ENCODE data around the gene PLB1.

PLB1 gene

DNA sequence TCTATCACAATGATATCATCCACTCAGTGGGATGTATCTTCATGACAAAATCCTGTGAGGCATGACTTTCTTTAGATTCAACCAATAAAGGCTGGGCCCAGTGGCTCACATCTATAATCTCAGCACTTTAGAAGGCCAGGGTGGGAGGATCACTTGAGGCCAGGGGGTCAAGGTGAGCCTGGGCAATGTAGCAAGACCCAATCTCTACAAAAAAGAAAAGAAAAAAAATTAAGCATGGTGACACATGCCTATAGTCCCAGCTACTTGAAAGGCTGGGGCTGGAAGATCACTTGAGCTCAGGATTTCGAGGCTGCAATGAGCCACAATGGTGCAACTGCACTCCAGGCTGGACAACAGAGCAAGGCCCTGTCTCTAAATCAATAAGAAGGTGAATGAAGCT, 68.0 kb downstream of the PLB1 start:
- no peak for DNase-seq (ENCODE audit: low read depth in 1 of 2, low spot score in 1 of 2)

DNA sequence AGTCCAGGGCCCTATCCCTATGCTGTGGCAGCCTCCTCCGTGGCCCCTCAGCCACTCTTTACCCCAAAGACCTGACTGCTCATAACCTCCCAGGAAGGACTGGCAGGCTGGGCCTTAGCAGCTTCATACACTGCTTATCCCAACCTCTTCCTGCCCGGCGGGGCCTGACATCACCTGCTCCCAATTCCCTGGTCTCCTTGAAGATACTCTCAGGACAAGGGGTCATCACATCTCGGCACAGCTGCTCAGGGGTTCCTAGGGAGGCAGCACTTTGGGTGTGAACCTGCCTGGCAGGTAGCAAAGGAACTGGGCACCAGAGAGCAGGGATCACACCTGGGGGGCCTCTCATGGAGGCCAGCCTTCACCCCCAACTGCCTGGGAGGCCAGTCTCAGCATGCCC, 68.5 kb downstream of the PLB1 start:
- no peak for DNase-seq (ENCODE audit: low read depth in 1 of 2, low spot score in 1 of 2)

DNA sequence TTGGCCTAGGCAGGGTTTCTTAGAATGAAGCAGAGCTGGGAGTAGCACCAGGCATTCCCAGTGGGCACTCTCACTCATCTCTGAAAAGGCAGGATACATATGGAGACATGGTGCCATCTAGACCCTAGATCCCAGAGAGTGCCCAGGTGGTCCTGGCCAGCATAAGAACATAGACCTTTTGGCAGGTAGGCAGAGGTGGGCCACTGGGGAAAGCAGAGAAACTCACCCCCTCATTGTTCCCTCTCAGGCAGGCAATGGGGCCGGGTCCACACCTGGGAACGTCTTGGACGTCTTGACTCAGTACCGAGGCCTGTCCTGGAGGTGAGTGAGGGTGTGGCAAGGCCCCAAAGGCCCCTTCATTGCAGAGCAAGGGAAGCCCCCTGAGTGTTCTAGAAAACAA, 69.2 kb downstream of the PLB1 start:
- DNase-seq (ENCODE audit: low read depth in 1 of 2, low spot score in 1 of 2) = no peak

DNA sequence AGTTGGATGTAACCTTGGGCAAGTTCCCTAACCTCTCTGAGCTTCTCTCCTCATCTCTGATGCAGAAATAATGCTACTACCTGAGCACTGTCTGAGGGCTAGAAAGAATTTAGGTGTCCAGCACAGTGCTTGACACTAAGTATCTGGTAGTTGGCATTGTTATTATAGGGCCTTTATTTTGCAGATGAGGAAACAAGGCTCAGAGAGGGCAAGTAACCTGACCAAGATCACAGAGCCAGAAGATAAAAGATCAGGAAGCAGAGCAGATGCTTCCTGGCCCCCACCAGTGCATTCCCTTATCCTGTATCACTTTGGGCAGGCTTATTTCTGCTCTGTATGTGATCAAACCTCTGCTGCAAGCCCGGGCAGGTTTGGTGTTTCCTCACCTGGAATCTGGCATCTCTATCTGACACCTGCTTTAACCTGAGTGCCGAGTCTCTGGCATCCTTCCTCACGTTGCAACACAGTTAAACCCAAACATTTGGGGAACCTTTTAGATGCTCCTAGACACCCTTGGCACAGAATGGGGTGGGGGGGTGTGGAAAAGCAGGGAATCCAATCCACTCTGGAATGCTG, 69.9 kb downstream of the PLB1 start:
- DNase-seq (ENCODE audit: low read depth in 1 of 2, low spot score in 1 of 2) = no peak

DNA sequence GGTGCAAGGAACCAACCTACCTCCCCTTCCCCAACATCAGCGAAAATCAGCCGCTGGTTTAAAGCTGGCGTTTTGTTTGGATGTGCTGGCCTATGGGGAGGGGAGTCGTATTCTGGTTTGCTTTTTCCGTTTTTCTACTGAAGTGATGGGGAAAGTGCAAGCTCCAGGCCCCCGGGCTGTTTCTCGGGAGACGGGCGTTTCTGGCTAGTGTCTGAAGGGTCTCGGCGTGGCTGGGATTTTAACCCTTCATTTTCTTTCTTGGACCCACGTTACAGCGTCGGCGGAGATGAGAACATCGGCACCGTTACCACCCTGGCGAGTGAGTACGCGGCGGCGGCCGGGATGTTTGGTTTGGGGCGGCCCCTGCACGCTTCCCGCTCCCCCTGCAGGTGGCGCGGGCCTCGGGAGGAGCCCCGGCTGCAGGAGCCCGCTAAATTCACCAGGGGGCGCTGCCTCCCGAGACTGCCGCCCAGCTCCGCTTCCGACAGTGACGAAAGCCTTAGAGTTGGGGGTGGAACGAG, 70.7 kb downstream of the PLB1 start:
- peak; percentile 86 to 91 for DNase-seq (ENCODE audit: low read depth in 1 of 2, low spot score in 1 of 2)

DNA sequence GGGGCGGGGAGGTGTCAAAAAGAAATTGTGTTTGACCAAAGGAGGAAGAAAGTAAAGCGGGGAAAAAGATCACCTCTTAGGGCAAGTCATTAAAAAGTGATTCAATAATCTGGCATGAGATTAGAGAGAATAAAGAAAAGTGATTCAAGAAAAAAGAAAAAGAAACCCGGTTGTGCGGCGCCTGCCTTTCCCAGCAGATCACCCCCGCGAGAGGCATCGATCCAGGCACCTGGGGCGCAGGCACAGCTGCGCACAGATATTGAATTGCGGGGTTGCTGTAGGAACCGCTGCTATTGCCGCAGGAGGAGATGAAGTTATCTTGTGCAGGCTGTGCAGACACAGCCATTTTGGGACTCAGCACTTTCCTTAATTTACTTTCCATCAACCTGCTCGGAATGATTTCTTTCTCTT, 71.2 kb downstream of the PLB1 start:
- no peak for DNase-seq (ENCODE audit: low read depth in 1 of 2, low spot score in 1 of 2)

DNA sequence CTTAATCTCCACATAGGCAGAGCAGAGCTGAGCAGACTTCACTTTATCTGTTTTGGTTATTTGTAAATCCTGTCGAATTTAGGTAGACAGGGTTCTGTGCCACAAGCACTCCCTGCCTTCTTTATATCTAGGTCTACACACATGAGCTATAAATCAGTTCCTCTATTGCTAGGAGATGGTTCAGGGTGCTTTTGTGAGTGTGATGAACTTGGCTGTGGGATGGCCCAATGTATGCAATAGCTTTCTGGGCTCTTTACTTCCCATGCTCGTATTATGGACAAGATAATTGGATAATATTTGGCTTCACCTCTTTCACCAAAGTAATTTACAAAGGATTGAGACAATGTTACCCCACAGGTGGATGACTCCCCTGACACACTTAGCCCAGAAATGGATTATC, 72.2 kb downstream of the PLB1 start:
- no peak for DNase-seq (ENCODE audit: low read depth in 1 of 2, low spot score in 1 of 2)

DNA sequence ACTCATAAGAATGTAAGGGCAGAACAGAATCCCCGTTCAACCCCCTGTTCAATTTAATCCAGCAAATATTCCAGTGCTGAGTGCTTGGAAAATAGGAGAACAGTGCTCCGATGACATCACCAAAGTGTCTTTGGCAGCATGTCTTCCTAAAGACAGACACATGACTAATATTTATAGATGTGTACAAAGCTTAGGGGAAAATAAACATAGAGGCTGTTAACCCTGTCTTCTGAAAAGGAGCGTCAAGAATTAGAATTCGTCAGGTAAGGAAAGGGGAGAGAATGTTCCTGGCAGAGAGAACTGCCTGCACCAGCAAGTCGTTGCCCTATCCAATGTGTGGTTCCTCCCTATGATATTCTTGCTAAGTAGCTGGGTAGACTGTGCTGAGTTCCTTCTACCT, 72.7 kb downstream of the PLB1 start:
- DNase-seq (ENCODE audit: low read depth in 1 of 2, low spot score in 1 of 2) = no peak

DNA sequence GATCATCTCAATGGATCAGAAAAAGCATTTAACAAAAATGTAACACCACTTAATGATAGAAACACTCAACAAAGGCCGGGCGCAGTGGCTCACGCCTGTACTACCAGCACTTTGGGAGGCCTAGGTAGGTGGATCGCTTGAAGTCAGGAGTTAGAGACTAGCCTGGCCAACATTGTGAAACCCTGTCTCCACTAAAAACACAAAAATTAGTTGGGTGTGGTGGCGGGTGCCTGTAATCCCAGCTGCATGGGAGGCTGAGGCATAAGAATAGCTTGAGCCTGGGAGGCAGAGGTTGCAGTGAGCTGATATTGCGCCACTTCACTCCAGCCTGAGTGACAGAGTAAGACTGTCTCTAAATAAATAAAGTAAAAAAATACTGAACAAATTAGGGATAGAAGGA, 74.6 kb downstream of the PLB1 start:
- no peak for DNase-seq (ENCODE audit: low read depth in 1 of 2, low spot score in 1 of 2)

DNA sequence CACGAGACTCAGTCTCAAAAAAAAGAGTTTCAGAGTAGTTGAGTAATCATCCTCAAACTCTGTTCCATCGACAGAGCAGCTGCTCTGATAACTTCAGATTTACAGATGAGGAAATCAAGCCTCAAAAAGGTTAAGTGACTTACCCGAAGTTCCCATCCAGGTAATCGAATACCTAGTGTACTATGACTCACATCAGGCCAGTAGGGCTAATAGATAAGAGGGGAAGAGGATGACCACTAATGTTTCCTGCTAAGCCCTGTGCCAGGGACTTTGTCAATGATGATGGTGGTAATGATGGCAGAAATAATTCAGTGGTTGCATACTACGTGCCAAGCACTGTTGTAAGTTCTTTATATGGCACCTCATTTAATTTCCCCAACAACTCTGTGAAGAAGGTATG, 80.9 kb downstream of the PLB1 start:
- no peak for DNase-seq (ENCODE audit: low read depth in 1 of 2, low spot score in 1 of 2)

DNA sequence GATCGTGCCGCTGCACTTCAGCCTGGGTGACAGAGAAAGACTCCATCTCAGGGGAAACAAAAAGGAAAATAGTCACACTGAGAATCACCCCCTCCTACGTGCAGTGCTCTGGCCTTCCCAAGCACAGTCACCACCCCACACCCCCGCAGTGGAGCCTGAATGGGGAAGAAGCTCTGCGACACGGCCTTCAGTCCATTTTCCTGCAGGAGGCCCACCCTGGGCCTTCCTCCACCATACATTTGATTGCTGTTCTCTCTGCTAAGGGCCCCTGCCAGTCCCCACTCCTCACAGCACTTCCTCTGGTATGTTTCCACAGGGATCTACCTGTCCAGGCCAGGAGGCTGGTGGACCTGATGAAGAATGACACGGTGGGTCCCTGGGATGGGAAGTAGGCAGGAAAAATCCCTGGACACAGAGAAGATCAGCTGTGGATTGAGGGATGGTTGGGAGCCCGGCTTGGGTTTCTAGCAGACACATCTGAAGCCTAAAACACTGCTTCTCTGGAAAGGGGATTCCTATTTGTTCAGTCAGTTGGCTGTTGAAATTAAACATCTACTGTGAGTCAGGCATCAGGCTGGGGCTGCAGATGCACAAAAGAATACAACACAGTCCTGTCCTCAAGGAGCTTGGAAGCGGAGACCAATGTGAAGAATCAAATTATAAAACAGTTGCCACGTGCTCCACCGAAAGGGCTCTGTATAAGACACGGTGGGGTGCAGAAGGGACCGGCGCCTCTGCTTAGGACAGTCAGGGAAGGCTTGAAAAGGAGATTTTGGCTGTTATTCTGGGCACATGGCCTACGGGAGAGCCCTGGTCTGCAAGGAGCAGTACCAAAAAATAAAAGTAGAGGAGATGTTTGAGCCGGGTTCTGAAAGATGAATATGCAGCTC, 82.2 kb downstream of the PLB1 start:
- DNase-seq (ENCODE audit: low read depth in 1 of 2, low spot score in 1 of 2) = no peak

DNA sequence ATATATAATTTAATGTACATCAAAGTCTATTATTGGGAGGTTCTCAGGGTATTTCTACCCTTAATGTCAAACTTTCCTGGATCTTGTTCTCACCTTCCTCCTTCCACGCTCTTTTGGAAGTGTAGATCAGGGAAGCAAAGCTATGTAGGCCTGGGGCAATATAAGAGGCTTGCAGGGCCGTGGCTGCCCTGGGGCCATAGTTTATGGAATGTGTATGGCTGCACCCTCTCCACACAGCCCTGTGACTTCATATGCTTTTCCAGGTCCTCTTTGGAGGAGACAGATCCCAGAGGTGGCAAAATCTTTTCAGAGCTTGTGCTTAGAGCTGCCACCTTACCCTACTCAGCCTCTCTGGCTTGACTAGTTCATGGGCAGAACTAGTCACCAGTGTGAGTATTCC, 82.9 kb downstream of the PLB1 start:
- no peak for DNase-seq (ENCODE audit: low read depth in 1 of 2, low spot score in 1 of 2)

DNA sequence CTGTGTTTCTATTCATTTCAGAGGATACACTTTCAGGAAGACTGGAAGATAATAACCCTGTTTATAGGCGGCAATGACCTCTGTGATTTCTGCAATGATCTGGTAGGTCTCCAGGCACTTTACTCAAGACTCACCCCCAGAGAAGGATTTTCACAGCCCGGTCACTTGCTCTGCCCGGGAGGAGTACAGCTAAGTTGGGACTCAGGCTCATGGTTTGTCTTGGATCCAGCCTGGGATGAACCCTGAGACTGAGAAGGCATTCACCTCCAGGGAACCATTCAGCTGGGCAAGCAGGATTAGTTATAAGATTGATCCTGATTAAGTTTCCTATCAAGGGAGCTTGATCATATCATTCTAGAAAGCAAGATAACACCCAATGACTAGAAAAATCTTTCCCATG, 83.7 kb downstream of the PLB1 start:
- no peak for DNase-seq (ENCODE audit: low read depth in 1 of 2, low spot score in 1 of 2)

DNA sequence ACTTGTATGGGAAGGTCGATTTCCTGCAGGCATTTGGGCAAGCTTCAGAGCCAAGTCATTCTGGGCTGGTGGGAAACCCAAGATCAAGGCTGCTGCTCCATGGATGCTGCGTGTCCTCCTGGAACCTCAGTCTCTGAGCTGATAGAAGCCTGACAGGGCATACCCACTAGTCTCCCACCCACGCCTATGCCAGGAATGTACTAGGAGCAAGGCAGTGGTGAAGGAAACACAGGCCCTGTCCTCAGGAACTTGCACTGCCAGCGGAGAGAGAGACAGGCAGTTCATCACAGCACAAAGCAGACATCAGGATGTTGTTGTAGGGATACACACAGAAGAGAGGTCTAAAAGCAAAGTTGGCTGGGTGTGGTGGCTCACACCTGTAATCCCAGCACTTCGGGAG, 84.2 kb downstream of the PLB1 start:
- no peak for DNase-seq (ENCODE audit: low read depth in 1 of 2, low spot score in 1 of 2)

DNA sequence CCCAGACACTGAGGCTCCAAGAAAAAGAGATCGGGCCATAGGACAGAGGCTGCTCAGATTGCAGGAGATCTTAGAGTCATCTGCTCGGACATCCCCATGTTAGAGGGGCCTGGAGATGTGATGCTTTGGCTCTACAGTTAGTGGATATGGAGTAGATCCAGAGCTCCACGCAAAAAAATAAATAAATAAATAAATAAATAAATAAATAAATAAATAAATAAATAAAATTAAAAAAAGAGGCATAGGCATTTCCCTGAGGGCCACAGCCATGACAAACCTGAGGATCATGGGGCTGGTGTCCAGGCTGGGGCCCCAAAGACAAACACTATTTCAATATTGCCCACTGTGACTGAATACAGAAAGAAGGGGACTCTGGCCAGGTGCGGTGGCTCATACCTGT, 85.5 kb downstream of the PLB1 start:
- no peak for DNase-seq (ENCODE audit: low read depth in 1 of 2, low spot score in 1 of 2)

DNA sequence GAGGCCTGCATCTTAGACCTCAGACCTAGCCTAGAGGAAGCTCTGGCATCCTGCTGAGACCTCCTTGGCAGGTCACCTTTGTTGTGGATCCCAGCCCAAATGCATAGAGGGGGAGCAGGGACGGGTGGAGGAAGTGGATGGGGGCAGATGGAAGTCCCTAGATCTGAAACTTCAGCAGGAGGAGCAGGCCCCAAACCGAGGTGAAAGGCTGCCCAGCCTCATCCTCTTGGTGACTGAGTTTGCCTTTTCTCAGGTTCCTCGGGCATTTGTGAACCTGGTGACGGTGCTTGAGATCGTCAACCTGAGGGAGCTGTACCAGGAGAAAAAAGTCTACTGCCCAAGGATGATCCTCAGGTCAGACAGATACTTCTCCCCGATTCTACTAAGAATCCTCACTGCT, 86.3 kb downstream of the PLB1 start:
- DNase-seq (ENCODE audit: low read depth in 1 of 2, low spot score in 1 of 2) = no peak

DNA sequence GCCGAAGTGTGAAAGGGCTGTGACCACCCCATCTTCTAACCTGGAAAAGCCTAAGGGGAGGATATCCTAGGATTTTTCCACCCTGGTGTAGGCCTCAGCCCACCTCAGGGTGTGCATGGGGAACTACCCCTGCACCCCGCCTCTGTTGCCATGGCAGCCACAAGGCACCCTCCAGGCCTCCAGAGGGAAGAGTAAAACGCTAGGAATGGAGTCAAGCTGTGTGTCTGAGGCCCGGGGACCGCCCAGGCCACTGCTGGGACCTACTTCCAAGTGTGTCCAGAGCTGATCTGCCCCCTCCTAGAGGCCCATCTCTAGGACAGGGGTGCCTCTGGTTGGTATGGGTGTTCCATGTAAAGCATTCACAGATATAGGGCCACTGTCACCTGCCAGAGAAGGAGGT, 86.7 kb downstream of the PLB1 start:
- DNase-seq (ENCODE audit: low read depth in 1 of 2, low spot score in 1 of 2) = no peak

DNA sequence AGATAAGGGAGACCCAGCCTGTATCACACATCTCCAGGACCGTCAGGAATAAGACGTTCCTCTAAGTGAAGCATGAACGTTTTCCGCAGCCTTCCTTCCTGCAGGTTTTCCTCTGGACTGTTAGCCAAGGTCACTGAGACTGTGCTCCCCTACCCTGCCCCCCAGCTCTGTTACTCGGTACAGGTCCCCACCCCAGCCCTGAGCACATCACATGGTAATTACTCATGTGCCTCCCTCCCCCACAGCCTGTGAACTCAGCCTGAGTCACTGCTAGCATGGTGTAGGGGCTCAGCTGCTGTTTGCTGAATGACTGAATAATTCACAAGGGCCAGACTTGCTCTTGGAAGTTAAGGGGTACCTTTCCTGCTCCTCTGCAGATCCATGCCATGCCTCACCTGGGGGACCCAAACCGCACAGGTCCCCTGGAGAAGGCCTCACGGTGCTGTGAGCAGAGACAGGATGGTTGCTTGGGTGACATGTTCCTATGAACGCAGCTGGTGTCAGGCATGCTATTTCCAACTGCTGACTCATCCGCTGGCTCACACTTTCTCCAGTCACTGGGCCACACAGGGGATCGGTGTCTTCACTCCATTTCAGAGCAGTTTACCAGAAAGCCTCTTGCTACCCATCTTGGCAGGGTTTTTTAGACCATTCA, 88.2 kb downstream of the PLB1 start:
- DNase-seq (ENCODE audit: low read depth in 1 of 2, low spot score in 1 of 2) = peak; percentile 47 to 84

DNA sequence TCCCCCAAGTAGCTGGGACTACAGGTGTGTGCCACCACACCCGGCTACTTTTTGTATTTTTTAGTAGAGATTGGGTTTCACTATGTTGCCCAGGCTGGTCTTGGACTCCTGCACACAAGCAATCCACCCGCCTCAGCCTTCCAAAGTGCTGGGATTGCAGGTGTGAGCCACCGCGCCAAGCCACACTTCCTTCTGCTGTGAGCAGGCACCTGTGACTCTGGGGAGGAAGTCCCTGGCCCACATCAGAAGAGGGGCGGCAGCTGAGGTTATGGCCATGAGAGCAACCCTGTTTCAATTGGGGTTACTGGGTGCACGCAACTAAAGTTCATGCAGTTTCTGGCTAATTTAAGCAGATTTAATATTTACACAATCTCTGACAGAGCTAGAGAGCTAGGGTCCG, 91.0 kb downstream of the PLB1 start:
- DNase-seq (ENCODE audit: low read depth in 1 of 2, low spot score in 1 of 2) = no peak

DNA sequence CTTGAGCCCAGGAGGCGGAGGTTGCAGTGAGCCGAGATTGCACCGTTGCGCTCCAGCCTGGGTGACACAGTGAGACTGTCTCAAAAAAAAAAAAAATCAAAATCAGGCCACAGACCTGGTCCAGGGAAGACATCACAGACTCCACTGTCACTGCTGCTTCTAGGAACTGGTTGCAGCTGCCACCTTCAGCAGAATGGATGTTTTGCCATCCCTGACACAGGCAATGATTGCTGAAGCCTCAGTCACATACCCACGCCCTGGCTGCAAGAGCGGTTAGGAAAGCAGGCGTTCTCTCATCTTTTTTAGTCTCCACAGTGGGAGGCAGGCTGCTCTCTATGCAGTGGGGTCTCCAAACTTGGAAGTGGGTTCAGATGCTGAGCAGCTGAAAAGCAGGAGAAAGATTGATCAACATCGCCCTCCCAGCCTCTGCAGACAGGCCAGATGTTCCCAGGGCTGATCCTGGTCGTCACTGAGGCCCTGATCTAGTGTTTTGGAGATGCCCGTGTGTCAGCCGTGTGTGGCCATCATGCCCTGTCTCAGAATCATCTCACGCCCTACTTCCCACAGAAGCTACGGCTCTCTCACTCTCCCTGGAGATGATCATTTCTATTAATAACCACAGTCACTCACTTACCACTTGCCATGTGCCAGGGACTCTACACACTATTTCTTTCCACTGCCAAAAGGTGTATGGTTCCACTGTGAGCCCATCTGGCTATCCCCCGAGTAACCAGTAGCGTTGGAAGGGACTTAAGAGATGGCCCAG, 91.8 kb downstream of the PLB1 start:
- DNase-seq (ENCODE audit: low read depth in 1 of 2, low spot score in 1 of 2) = no peak

DNA sequence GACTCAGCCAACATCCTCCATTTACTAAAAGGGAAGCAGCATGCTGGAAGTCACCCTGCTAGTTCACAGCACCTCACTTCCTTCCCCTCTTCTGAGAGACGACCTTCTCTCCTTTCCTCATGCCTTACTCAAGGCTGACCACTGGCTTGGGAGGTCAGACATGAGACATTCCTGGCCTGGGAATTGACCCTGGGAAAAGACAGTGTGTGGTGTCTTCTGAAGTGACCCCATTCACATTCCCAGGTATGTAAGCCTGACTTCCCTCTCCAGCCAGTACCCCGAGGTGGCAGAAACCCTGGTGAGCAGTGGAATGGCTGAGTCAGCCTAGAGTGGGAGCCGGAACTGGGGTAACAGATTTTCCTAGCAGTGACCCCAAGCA, 92.4 kb downstream of the PLB1 start:
- DNase-seq (ENCODE audit: low read depth in 1 of 2, low spot score in 1 of 2) = no peak

Data from activated CD4-positive, alpha-beta T cell treated with anti-CD3 and anti-CD28 coated beads, Interleukin-2, amount 50 U/mL, for 24 hours (primary cell).